HL-60 (cell line): ENCODE data around the gene CRHBP.

Experiments used
- CTCF ChIP-seq: IDR thresholded peaks from one replicate; pipeline ENCODE4 v1.5.1; 2011; ENCODE audit warnings: low read length, control low read depth, inconsistent platforms; ENCODE audit not compliant: insufficient read depth
- GABPA ChIP-seq: IDR thresholded peaks from 2 replicates; pipeline ENCODE4 v1.6.1; 2012; ENCODE audit warnings: low read depth
- POLR2AphosphoS5 ChIP-seq: IDR thresholded peaks from 2 replicates; pipeline ENCODE4 v1.6.1; 2012; ENCODE audit warnings: low read depth
- REST ChIP-seq: IDR thresholded peaks from 2 replicates; pipeline ENCODE4 v1.6.1; 2012; ENCODE audit warnings: low read depth; ENCODE audit not compliant: insufficient replicate concordance
- SPI1 ChIP-seq: IDR thresholded peaks from 2 replicates; pipeline ENCODE4 v1.6.1; 2012; ENCODE audit warnings: low read depth, mild to moderate bottlenecking, borderline replicate concordance

- TF ChIP-seq CTCF = no peak
- TF ChIP-seq REST = no peak
- TF ChIP-seq POLR2AphosphoS5 = no peak
- TF ChIP-seq GABPA = no peak
- no peak for TF ChIP-seq SPI1
Observed at GRCh38 chr5:76930083-76930482, 22.8 kb upstream of the CRHBP start.
